ENCODE results near the gene CABLES2.
A peak's percentile ranks its signal among the peaks of the same experiment; 100 is the strongest.
"Not testable (repeated sequence)": the region's sequence is repeated elsewhere in the genome, so short reads cannot be mapped to it uniquely, and the experiment has no call there.

The CABLES2 gene

DNA sequence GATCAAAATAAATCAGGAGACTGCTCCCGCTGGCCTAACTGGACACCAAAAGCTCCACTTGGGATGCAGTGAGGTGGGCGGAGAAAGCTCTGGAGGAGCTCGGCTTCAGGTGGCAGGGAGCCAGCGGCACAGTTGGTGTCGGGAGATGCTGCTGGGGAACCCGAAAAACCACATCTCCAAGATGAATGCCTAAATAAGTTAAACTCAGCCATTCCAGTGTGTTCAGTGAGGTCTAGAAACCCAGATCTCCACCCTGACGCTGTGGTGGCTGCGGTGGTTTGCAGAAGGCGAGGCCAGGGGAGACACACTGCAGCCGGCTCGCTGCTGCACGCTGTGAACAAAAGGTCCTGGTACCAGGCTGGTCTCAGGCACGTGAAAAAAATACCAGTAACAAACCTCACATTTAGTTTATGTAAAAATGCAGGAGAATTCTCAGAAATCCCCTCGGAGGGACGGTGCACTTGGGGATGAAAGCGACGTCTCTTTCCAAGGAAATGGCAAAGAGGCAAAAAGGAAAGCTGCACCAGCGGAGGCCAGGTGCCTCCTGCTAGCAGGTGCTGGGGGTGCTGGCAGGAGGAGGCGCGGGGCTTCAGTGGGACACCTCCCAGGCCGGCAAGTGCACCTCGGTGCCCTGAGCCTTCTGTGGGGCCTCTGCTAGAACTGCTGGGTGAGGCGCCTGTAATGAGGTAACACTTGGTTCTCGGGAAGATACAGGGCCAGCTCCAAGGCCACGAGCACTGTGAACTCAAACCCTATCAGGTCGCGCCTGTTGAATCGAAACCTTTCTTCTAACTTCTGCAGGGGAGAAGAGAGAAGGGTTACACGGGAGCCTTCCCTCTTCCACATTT lies 16.5 kb downstream of the CABLES2 start:
- no peak for DNase-seq (ENCODE audit: low read depth in 2 of 2)

DNA sequence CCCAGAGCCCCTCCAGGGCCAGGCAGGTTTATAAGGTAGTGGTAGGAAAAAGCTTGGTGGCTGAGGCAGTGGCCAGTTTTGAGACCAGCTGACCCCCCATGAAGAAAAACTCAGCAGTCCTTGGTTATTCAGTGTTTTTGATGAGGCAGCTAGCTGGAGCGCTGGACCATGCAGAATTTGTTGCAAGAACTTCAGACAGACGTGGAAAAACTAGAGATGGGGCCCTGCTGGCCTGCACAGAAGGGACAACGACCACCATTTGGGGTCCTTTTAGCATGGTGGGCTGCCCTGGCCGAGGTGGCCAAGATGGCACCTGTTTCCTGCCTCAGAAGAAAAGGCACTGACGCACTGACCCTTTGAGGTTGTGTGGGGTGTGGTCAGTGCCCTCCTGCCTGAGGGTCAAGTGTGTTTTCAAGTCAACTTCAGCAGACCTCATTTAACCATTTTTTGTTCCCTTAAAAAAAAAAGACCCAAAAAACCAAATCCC lies 17.4 kb downstream of the CABLES2 start:
- DNase-seq (ENCODE audit: low read depth in 2 of 2): no peak

DNA sequence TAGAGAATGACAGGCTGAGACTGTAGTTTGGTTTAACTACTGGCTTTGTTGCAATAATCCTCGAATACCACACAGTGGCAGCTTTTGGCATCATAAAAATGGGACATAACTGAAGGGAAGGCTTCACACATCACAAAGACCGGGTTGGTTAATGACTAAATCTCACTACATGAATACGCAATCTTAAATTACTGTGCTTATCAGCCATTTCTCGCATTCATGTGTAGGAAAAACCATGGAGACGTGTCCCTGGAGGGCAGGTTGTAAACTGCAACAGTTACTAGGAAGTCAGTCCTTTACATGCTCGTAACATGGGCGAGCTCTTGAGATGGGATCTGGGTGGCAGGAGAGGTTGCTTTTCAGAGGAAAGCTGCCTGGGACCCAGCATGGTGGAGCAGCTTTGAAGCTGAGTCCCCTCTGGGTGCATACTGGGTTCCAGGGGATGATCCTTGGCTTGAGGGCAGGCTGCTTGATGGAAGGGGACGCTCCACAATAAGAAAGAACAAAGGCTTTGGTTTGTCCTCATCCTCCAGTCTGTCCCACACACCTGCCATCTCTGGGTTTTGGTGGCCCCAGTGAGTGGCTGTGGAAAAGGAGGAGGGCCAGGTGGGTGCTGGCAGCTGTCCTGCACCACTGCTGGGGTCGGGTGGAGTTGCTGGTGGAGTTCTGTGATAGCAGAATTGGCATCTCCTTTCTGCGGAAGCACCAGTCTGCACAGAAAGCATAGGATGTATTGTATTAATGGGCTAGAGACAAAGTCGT lies 18.1 kb downstream of the CABLES2 start:
- DNase-seq (ENCODE audit: low read depth in 2 of 2): no peak

DNA sequence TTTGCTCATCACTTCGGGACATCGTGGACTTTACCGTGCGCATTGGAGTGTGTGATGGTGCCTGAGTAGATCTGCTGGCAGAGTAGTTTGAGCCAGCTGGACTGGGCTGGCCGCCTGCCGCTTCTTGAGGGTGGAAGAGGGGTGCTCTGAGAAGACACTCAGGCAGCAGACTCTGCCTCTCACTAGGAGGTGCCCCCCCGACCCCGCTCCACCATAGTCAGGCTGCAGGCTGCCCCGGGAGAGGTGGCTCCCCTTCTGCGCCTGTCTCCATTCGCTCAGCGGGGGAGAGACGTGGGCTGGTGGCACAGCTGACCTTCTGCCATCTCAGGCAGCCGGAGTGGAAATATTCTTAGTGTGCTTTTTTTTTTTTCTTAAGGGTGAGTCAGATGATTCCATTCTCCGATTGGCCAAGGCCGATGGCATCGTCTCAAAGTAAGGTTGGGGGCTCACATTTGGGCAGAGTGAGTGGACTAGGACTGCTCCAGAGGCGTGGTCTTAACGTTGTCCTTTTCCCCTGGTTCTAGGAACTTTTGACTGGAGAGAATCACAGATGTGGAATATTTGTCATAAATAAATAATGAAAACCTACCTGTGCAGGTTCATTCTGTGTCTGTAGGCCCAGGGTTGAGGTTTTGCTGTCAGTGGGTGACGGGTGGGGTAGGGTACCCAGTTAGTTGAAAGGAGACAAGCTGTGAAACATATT lies 19.0 kb downstream of the CABLES2 start:
- no peak for DNase-seq (ENCODE audit: low read depth in 2 of 2)

GRCh38 chr20:62387219-62387913 lies 19.7 kb downstream of the CABLES2 start:
- no peak for DNase-seq (ENCODE audit: low read depth in 2 of 2)

- peak; percentile 60 to 70 for DNase-seq (ENCODE audit: low read depth in 2 of 2)
Measured at GRCh38 chr20:62386383-62387218, 20.5 kb downstream of the CABLES2 start, which contains the start of gene RPS21. Gene RPS21, plus strand, starts transcription at chr20:62387103. Its CDS starts 236 bp downstream, at chr20:62387339.

DNA sequence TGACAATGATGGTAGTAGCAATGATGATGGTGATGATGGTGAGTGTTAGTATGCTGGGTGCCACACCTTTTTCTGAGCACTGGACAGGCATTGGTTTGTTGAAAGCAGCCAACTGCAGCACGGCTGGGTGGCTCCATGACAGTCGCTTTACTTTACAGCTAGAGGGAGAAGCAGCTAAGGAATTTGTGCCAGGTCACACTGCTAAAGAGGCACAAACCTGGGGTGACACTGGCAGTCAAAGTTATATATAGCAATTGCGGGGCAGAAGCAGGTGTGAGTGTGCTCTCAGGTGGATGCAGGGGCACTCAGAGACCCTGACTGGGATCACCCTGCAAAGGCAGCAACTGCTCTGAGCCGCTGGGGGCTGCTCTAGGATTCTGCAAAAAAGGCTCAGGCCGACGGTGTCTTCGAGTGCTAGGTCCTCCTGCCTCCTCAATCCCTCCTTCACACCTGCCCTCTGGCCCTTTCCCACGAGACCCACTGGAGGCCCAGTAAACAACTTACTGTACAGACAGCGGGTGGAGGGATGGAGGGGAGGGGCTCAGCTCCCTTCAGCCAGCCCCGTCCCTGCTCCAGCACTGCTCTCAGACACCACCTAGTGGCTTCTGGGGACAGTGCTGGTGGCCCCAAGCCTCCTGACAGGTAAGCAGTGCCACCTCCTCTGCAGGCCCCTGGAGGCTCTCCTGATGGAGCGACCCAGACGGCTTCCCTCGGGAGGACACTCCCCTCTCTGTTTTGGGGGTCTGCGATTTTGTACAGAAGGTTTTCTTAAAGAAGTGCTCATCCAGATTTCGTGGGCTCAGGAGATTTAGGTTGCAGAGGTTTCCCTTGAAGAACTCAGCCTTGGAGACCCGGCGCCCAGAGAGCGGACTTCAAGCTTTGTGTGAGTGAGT lies 24.5 kb downstream of the CABLES2 start:
- DNase-seq (ENCODE audit: low read depth in 2 of 2): peak; percentile 22 to 29

- DNase-seq (ENCODE audit: low read depth in 2 of 2): no peak
Measured at GRCh38 chr20:62381842-62382241, 25.2 kb downstream of the CABLES2 start.

- DNase-seq (ENCODE audit: low read depth in 2 of 2): no peak
Measured at GRCh38 chr20:62381202-62381797, 25.8 kb downstream of the CABLES2 start.

- no peak for DNase-seq (ENCODE audit: low read depth in 2 of 2)
Measured at GRCh38 chr20:62378215-62378614, 28.9 kb downstream of the CABLES2 start.

GRCh38 chr20:62377615-62378178 lies 29.4 kb downstream of the CABLES2 start:
- DNase-seq (ENCODE audit: low read depth in 2 of 2): no peak

GRCh38 chr20:62377064-62377461 lies 30.0 kb downstream of the CABLES2 start:
- no peak for DNase-seq (ENCODE audit: low read depth in 2 of 2)

- DNase-seq (ENCODE audit: low read depth in 2 of 2): no peak
Measured at GRCh38 chr20:62376112-62377063, 30.7 kb downstream of the CABLES2 start.

DNA sequence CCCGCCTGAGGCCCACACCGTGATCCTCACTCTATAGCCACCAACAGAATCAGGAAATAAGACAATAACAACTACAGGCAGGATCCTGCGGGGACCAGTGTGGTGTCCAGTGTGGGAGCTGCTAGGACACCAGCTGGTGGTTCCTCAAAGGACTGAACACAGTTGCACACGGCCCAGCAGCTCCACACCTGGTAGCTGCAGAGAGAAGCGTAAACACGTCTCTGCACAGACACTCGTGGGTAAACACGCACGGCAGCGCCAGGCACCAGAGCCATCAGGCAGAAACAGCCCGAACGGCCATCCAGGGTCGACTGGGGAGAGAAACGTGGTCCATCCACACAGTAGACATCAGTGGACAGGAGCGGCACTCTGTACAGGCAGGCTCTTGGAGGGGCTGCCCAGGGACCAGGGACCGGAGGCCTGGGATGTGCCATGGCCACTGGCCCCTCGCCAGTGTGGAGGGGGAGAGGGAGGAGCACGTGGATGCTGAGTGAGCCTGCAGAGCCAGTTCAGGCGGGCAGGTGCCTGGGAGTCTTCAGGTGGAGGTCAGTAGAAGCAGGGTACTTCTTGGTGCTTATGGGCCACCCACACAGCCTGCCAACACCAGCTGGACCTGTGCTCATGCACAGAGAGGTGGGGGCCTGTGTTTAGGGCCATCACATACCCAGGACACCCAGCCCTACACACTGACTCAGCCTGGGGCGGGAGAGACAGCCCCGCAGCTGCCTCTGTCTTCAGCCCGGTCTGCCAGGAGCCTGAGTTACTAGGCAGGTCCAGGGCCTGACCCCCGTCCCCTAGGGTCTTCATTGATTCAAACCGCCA lies 32.5 kb downstream of the CABLES2 start:
- no peak for DNase-seq (ENCODE audit: low read depth in 2 of 2)

GRCh38 chr20:62373631-62374179 lies 33.4 kb downstream of the CABLES2 start:
- DNase-seq (ENCODE audit: low read depth in 2 of 2): not testable (repeated sequence)
